Suprapubic skin (tissue), 4 donors: Measurements from ENCODE around the gene KDM2A. TPM values are rescaled to one million over a fixed set of nuclear protein-coding genes. Genes with fewer than 3 reads are reported as not detected.

Experiments used
- DNase-seq, 2 donors: peaks; one replicate each; pipeline ENCODE4 v3.0.0-alpha.2; 2019; ENCODE audit warnings: low spot score in 2 of 2
- H3K27ac ChIP-seq: fragments of 200-600 bp; sonication (generic); one replicate; pipeline ENCODE4 v1.5.1; 2019
- H3K27me3 ChIP-seq: fragments of 200-600 bp; sonication (generic); one replicate; pipeline ENCODE4 v1.5.1; 2019
- H3K36me3 ChIP-seq: fragments of 200-600 bp; sonication (generic); one replicate; pipeline ENCODE4 v1.5.1; 2019
- H3K4me1 ChIP-seq: fragments of 200-600 bp; sonication (generic); one replicate; pipeline ENCODE4 v1.5.1; 2019
- H3K4me3 ChIP-seq: fragments of 200-600 bp; sonication (generic); one replicate; pipeline ENCODE4 v1.5.1; 2019; ENCODE audit warnings: mild to moderate bottlenecking
- H3K9me3 ChIP-seq: fragments of 200-600 bp; sonication (generic); one replicate; pipeline ENCODE4 v1.5.1; 2019
- EP300 ChIP-seq: sonication (generic); formaldehyde crosslinking; IDR thresholded peaks from one replicate; pipeline ENCODE4 v1.6.1; 2017; ENCODE audit warnings: antibody characterized with exemption
- POLR2A ChIP-seq, 2 donors: fragments of 450-650 bp; IDR thresholded peaks; one replicate each; pipeline ENCODE4 v1.6.1; 2017; ENCODE audit warnings: antibody characterized with exemption in 2 of 2, mild to moderate bottlenecking in 2 of 2, moderate library complexity in 2 of 2
- POLR2AphosphoS5 ChIP-seq, 3 donors: sonication (generic); formaldehyde crosslinking; IDR thresholded peaks; one replicate each; pipeline ENCODE4 v1.6.1; 2017; ENCODE audit warnings: antibody characterized with exemption in 3 of 3
- WGBS: methylation state at CpG from one replicate; pipeline ENCODE4 v1.1.5; 2018; 5-methylcytosine and 5-hydroxymethylcytosine counted together
- total RNA-seq, 4 donors: library from RNA; depleted of rRNA; stranded (reverse); fragments of >200 nt; gene quantifications; one replicate each; pipeline ENCODE4 v1.1.0, GENCODE V29; 2016
- TF ChIP-seq, protein P1 (sequence below), 2 donors: fragments of 200-600 bp in 1 of 2; fragments of 450-650 bp in 1 of 2; sonication (generic) in 1 of 2; IDR thresholded peaks; one replicate each; pipeline ENCODE4 v1.5.1; 2016 to 2019; ENCODE audit warnings: antibody characterized with exemption in 2 of 2, mild to moderate bottlenecking in 1 of 2, moderate library complexity in 1 of 2

KDM2A gene
- total RNA-seq, 4 donors from 2014 or later: 76.0 to 142 (median 84.8) TPM

- Histone ChIP-seq H3K27me3 (no peaks in the 10 kb centered on the region), H3K9me3 (no peaks in the 10 kb centered on the region), H3K4me3 (no peak overlapping the region), H3K36me3 (peaks cover 65% of the 10 kb centered on the region), H3K4me1 (peaks cover 32% of the 10 kb centered on the region), H3K27ac (peak overlapping the region; percentile 11)
- 87% methylated on average over 36 of the region's 45 CpGs for WGBS
- DNase-seq: no peak
- TF ChIP-seq POLR2A (IDR thresholded peaks at IDR 0.05): no peak
Measured at GRCh38 chr11:67284811-67285540, 165.9 kb downstream of the KDM2A start.

GRCh38 chr11:67285541-67286498, 166.8 kb downstream of the KDM2A start:
- TF ChIP-seq POLR2AphosphoS5 (IDR thresholded peaks at IDR 0.05) (no peak), EP300 (no peak), POLR2A (IDR thresholded peaks at IDR 0.05) (no peak)
- TF ChIP-seq, protein P1, sequence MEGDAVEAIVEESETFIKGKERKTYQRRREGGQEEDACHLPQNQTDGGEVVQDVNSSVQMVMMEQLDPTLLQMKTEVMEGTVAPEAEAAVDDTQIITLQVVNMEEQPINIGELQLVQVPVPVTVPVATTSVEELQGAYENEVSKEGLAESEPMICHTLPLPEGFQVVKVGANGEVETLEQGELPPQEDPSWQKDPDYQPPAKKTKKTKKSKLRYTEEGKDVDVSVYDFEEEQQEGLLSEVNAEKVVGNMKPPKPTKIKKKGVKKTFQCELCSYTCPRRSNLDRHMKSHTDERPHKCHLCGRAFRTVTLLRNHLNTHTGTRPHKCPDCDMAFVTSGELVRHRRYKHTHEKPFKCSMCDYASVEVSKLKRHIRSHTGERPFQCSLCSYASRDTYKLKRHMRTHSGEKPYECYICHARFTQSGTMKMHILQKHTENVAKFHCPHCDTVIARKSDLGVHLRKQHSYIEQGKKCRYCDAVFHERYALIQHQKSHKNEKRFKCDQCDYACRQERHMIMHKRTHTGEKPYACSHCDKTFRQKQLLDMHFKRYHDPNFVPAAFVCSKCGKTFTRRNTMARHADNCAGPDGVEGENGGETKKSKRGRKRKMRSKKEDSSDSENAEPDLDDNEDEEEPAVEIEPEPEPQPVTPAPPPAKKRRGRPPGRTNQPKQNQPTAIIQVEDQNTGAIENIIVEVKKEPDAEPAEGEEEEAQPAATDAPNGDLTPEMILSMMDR (IDR thresholded peaks at IDR 0.05): no peak
- WGBS: 78% methylated on average over 30 of the region's 39 CpGs
- Histone ChIP-seq H3K4me3 (no peak overlapping the region), H3K4me1 (peaks cover 40% of the 10 kb centered on the region), H3K27me3 (no peaks in the 10 kb centered on the region), H3K9me3 (no peaks in the 10 kb centered on the region), H3K36me3 (peaks cover 64% of the 10 kb centered on the region), H3K27ac (peak overlapping the region; percentile 98)
- DNase-seq: no peak

DNA sequence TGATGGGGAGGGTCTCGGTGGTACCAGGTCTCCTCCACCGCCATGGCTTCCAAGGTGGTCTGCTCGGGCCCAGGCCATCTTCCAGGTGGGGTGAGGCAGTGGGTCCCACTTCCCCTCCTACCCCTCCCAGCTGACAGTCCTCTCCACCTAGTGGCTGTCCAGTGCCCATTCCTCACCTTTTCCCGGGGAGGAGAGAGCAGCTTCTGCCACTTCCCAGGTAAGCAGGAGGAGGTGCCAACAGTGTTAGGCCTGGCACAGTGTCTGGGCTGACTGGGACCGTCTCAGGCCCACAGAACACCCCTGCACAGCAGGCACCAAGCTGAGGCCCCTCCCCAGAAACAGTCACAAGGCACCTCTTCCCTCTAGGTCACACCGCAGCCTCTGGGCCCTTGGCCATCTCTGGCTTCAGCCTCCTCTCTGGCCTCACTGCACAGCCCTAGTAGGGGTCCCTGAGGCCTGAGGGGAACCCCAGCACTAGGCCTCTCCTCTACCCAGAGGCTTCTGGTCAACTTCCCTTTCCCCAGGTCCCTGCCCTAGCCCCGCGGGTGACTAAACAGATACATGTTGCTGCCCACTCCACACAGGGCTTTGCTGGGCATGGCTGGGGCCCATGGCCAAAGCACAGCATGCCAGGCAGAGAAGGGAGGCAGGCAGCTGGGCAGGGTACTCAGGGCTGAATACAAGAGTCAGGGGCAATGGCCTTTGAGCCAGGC, 167.7 kb downstream of the KDM2A start:
- TF ChIP-seq, protein P1 (IDR thresholded peaks at IDR 0.05): no peak
- TF ChIP-seq POLR2A (IDR thresholded peaks at IDR 0.05): no peak
- TF ChIP-seq POLR2AphosphoS5 (IDR thresholded peaks at IDR 0.05): no peak
- TF ChIP-seq EP300: no peak
- no peak for DNase-seq
- Histone ChIP-seq H3K36me3 (peaks cover 59% of the 10 kb centered on the region), H3K27me3 (no peaks in the 10 kb centered on the region), H3K27ac (peak overlapping the region; percentile 98), H3K4me1 (peaks cover 50% of the 10 kb centered on the region), H3K9me3 (no peaks in the 10 kb centered on the region), H3K4me3 (no peak overlapping the region)
- 75% methylated on average over 5 of the region's 8 CpGs for WGBS

GRCh38 chr11:67287355-67288197, 168.5 kb downstream of the KDM2A start:
- Histone ChIP-seq H3K4me3 (peak overlapping the region; percentile 87), H3K4me1 (peaks cover 54% of the 10 kb centered on the region), H3K27ac (peak overlapping the region; percentile 98), H3K27me3 (no peaks in the 10 kb centered on the region), H3K36me3 (peaks cover 58% of the 10 kb centered on the region), H3K9me3 (no peaks in the 10 kb centered on the region)
- no peak for DNase-seq
- 72% methylated on average over 14 of the region's 14 CpGs for WGBS
- no peak for TF ChIP-seq POLR2AphosphoS5 (IDR thresholded peaks at IDR 0.05)
- TF ChIP-seq, protein P1 (IDR thresholded peaks at IDR 0.05): no peak
- TF ChIP-seq POLR2A (IDR thresholded peaks at IDR 0.05): no peak
- no peak for TF ChIP-seq EP300

DNA sequence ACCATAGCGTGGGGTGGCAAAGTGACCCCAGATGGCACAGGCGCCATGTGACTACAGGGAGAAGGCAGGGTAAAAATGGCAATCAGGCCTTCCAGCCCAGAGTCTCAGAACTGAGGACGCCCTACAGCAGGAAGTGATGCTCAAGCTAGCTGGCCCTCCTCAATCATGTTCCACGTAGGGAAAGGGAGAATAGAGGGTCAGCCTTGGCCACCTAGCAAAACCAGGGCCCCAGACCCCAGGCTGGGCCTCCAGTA, 169.1 kb downstream of the KDM2A start:
- peak overlapping the region; percentile 98 for H3K27ac ChIP-seq
- H3K9me3 ChIP-seq: no peaks in the 10 kb centered on the region
- TF ChIP-seq POLR2AphosphoS5 (IDR thresholded peaks at IDR 0.05) (no peak), EP300 (no peak), POLR2A (IDR thresholded peaks at IDR 0.05) (no peak)
- TF ChIP-seq, protein P1 (IDR thresholded peaks at IDR 0.05): no peak
- peak overlapping the region; percentile 87 for H3K4me3 ChIP-seq
- DNase-seq: no peak
- peaks cover 55% of the 10 kb centered on the region for H3K36me3 ChIP-seq
- WGBS: 30% methylated on average over 4 of the region's 4 CpGs
- no peaks in the 10 kb centered on the region for H3K27me3 ChIP-seq
- H3K4me1 ChIP-seq: peaks cover 57% of the 10 kb centered on the region
